ENCODE results near the gene LAMB1. TPM values are rescaled to one million over a fixed set of nuclear protein-coding genes. Genes with fewer than 3 reads are reported as not detected.
A peak's percentile ranks its signal among the peaks of the same experiment; 100 is the strongest.

LAMB1 gene
- total RNA-seq, 3 donors from 2014 or later = 82.0 to 165 (median 148) TPM

GRCh38 chr7:107996072-107996882, 6.7 kb downstream of the LAMB1 start:
- TF ChIP-seq CTCF (IDR thresholded peaks at IDR 0.05) = no peak
- Histone ChIP-seq H3K36me3 (ENCODE audit: low read depth) (no peaks in the 10 kb centered on the region), H3K4me1 (ENCODE audit: low read depth) (peaks cover 46% of the 10 kb centered on the region), H3K4me3 (no peak overlapping the region), H3K9me3 (no peaks in the 10 kb centered on the region)
- DNase-seq (no peak), ATAC-seq (peak; percentile 25)
- intact Hi-C loops (cut with DNase I, micrococcal nuclease) = no loop called here

GRCh38 chr7:107995184-107996071, 7.5 kb downstream of the LAMB1 start:
- Histone ChIP-seq H3K4me3 (no peak overlapping the region), H3K36me3 (ENCODE audit: low read depth) (no peaks in the 10 kb centered on the region), H3K4me1 (ENCODE audit: low read depth) (peaks cover 46% of the 10 kb centered on the region), H3K9me3 (no peaks in the 10 kb centered on the region)
- no peak for DNase-seq
- ATAC-seq = peak; percentile 15
- intact Hi-C loops (cut with DNase I, micrococcal nuclease) = no loop called here
- TF ChIP-seq CTCF (IDR thresholded peaks at IDR 0.05) = no peak

- ATAC-seq = no peak
- TF ChIP-seq CTCF (IDR thresholded peaks at IDR 0.05) = no peak
- intact Hi-C loops (cut with DNase I, micrococcal nuclease) = loop anchor here in 1 of 2 donors (5.0 kb wide), 1 partner anchor 103 kb away; no protein-coding TSS in a partner anchor
These were observed 8.4 kb downstream of the LAMB1 start for GRCh38 chr7:107994421-107995030.

GRCh38 chr7:107993891-107994291, 9.1 kb downstream of the LAMB1 start:
- Histone ChIP-seq H3K4me3 (no peak overlapping the region), H3K36me3 (ENCODE audit: low read depth) (no peaks in the 10 kb centered on the region), H3K4me1 (ENCODE audit: low read depth) (peaks cover 46% of the 10 kb centered on the region), H3K9me3 (no peaks in the 10 kb centered on the region)
- TF ChIP-seq CTCF (IDR thresholded peaks at IDR 0.05) = no peak
- DNase-seq (peak in 1 of 3 donors; percentile 73), ATAC-seq (peak; percentile 83)
- intact Hi-C loops (cut with DNase I, micrococcal nuclease) = loop anchor here in 1 of 2 donors (5.0 kb wide), 1 partner anchor 103 kb away; no protein-coding TSS in a partner anchor

More at GRCh38 chr7:107994421-107995030, 8.4 kb downstream of the LAMB1 start:
- no peak for DNase-seq
- Histone ChIP-seq H3K9me3 (no peaks in the 10 kb centered on the region), H3K4me3 (no peak overlapping the region), H3K36me3 (ENCODE audit: low read depth) (no peaks in the 10 kb centered on the region), H3K4me1 (ENCODE audit: low read depth) (peaks cover 46% of the 10 kb centered on the region)

GRCh38 chr7:107989618-107990373, 13.2 kb downstream of the LAMB1 start:
- no peak for DNase-seq
- ATAC-seq = no peak
- no peak overlapping the region for H3K4me3 ChIP-seq
- H3K4me1 ChIP-seq (ENCODE audit: low read depth) = peaks cover 14% of the 10 kb centered on the region
- H3K36me3 ChIP-seq (ENCODE audit: low read depth) = no peaks in the 10 kb centered on the region
- intact Hi-C loops (cut with DNase I, micrococcal nuclease) = loop anchor here in 1 of 2 donors (5.0 kb wide), 1 partner anchor 108 kb away; no protein-coding TSS in a partner anchor
- no peak for TF ChIP-seq CTCF (IDR thresholded peaks at IDR 0.05)
- no peaks in the 10 kb centered on the region for H3K9me3 ChIP-seq
